Fibroblast of peridontal ligament (primary cell): ENCODE measurements around the gene RBBP5.
"Not testable (repeated sequence)": the region's sequence is repeated elsewhere in the genome, so short reads cannot be mapped to it uniquely, and the experiment has no call there.

ENCODE experiments used
- DNase-seq: peaks from one replicate; pipeline ENCODE4 v3.0.0-alpha.2; 2010; ENCODE audit errors: extremely low read depth

RBBP5 gene, protein sequence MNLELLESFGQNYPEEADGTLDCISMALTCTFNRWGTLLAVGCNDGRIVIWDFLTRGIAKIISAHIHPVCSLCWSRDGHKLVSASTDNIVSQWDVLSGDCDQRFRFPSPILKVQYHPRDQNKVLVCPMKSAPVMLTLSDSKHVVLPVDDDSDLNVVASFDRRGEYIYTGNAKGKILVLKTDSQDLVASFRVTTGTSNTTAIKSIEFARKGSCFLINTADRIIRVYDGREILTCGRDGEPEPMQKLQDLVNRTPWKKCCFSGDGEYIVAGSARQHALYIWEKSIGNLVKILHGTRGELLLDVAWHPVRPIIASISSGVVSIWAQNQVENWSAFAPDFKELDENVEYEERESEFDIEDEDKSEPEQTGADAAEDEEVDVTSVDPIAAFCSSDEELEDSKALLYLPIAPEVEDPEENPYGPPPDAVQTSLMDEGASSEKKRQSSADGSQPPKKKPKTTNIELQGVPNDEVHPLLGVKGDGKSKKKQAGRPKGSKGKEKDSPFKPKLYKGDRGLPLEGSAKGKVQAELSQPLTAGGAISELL

DNA sequence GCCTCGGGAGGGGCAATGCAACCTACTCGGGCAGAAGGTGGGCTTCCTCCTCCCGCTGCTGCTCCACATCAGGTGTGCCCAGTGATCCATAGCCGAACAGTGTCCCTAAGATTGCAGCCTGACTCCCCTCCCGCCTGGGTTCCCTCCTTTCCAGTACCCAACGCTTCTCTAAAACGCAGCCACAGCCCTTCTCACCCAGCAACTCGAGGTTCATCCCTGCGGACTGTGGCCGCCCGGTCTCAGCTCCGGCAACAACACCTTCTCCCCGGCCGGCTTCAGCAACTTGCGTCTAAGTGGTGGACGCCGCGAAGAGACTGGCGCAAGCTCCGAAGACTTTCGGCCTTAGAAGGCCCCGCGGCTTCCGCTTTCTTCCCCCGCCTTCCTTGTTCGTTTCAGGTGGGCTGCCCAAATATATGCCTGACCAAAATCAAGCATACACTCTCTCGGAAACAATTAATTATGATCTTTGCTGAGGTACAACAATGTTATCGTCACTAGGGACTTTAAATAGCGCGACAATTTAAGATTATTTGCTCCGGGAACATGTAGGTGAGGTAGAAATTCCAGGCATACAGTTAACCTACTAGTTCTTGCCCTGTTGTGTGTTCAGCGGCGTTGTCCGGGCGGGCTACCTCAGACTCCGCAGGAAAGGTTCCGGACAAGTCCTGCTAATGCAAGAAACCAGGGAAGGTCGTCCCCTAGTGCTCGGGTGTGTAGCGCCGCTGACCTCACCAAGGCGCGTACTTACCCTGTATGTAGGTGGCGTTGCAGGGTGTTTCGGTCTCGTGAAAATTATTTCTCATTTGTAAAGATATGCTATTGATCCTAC is at the start of gene RBBP5:
RBBP5 (minus strand) TSS at position 319 of the 829 bp plus-strand sequence; CDS start at position 214, 105 bp downstream.
- DNase-seq, result peak; percentile 99

- DNase-seq, result no peak
These were observed 49.6 kb upstream of the RBBP5 start for GRCh38 chr1:205171369-205171768.

DNA sequence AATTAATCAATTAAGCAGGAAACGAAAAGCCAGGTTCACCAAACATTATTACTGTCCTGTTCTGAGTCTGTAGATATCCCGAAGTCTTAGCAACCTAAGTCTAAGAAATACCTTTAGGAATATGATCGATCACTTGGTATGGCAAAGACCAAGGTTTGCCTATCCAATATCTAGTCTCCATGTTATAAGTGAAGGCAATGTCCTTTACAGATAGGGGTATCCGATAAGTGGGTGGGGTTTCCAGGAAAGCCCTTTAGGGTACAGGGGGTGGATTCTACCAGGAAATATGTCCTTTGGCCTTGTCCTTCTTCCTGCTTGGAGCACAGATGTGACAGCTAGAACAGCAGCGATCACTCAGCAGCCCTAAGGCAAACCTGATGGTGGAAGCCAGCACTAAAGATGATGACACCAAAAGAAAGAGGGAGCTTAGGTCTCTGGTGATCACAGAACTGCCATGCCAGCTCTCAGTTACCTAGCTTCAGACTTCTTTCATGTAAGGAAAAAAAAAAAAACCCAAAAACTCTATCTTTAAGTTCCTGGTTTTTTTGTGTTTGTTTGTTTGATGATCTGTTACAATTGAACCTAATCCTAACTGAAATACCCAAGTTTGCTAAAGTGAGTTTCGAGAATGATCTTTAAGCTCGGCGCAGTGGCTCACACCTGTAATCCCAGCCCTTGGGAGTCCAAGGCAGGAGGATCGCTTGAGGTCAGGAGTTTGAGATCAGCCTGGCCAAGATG is 48.9 kb upstream of the RBBP5 start:
- no peak for DNase-seq

- DNase-seq, result no peak
These were observed 47.5 kb upstream of the RBBP5 start for GRCh38 chr1:205169248-205169647.

- no peak for DNase-seq
These were observed 46.5 kb upstream of the RBBP5 start for GRCh38 chr1:205168291-205168690.

GRCh38 chr1:205162301-205162700 is 40.5 kb upstream of the RBBP5 start:
- peak; percentile 78 for DNase-seq

GRCh38 chr1:205161076-205161475 is 39.3 kb upstream of the RBBP5 start:
- no peak for DNase-seq

DNA sequence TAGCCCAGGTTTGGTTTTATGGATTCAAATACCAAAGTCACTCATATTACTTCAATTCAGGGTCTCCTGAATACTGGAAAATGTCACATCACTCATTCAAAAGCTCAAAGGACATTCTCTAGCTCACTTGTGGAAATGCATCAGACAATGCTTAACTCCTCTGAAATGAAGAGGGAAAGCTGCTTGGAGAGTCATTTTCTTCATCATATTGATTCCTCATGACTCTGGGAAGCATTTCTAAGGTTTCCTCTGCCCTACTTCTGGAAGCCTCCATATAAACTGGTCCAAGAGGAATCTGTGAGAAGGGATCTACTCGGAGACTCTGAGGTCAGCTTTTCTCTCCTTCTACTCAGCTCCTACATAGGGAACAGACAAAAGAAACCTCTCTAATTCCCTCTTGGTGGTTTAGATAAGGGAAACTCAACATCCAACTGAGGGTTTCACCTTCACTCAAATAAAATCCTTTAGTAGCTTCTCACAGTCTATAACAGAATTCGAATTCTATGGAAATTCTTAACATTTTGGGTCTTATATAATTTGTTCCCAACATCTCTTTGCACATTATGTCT is 36.4 kb upstream of the RBBP5 start:
- DNase-seq, result no peak

GRCh38 chr1:205155665-205156377 is 34.0 kb upstream of the RBBP5 start:
- not testable (repeated sequence) for DNase-seq

DNA sequence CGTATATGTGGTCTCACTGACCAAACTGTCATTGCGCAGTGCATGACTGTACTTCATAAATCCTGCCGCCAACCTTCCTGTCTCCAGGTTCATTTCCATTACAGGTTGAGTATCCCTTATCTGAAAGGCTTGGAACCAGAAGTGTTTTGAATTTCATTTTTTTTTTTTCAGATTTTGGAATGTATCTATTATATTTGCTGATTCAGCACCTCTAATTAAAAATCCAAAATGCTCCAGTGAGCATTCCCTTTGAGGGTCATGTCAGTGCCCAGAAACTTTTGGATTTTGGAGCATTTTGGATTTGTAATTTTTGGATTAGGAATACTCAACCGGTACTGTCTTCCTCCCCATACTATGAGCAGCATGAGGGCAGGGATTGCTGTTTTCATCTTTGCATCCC is 30.7 kb upstream of the RBBP5 start:
- no peak for DNase-seq

DNA sequence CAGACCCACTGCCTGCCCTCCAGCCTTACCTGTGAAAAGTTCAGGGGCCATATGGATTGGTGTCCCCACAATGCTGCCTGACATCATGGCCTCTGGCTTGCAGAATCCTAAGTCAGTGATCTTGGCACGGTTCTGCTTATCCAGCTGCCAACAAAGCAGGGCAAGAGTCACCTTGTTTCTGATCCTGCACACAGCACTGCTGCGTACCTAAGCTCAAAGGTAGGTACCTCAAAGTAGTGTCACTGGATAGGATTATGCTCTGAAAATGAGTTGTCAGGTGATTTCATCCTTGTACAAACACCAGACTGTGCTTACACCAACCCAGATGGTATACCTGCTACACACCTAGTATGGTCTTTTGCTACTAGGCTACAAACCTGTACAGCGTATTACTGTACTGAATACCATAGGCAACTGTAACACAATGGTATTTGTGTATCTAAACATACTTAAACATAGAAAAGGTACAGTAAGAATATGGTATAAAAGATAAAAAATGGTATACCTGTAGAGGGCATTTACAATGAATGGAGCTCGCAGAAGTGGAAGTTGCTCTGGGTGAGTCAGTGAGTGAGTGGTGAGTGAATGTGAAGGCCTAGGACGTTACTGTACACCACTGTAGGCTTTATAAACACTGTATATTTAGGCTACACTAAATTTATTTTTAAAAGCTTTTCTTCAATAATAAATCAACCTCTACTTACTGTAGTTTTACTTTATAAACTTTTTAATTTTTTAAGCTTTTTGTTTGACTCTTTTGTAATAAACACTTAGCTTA is 29.1 kb upstream of the RBBP5 start:
- no peak for DNase-seq

- DNase-seq, result peak; percentile 51
These were observed 25.5 kb upstream of the RBBP5 start for GRCh38 chr1:205147191-205147835.

GRCh38 chr1:205144751-205145150 is 23.0 kb upstream of the RBBP5 start:
- peak; percentile 85 for DNase-seq

DNA sequence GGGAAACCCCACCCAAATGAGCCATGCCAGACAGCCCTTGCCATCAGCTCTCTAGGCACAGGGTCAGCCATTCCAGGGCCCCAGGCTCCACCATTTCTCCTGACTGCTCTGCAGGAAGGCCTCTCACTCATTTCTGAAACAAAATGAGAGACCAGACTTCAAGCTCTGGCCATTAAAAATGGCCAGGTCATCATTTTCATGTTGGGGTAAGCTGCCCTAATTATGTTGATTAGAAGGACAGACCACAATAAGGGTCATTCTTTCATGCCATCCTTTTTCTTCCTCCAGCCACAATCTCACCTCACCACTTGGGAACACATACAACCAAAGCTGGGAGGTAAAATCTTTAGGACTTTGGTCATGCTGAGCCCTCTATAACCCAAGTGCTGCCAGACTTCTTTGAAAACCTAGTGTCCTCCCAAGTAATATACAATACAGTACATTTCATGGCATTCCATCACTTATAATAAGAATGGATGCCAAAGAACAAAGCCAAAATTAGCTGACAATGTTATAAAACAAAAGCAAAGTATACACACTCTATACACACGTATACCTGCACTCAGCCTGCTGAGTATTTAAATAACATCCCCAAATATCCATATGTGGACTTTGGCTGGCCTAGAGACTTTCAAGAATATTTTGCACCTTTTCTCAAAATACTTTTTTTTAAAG is 22.4 kb upstream of the RBBP5 start:
- no peak for DNase-seq

DNA sequence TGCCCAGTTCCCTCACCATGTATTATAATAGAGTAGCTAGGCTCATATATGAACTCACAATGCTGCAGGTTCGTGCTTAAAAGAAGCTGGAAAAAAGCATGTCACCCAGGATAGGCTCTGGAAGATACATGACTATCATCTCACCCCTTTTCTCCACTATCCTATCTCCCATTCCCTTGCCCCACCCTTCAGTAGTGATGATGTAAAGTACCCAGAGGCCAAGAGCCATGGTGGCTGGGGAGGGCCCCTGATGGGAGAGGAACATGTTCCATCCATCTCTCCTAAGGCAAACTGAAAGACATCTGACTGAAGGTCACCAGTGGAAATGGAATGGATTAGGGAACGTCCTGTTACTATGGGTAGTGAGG is 20.3 kb upstream of the RBBP5 start:
- peak; percentile 6 for DNase-seq

DNA sequence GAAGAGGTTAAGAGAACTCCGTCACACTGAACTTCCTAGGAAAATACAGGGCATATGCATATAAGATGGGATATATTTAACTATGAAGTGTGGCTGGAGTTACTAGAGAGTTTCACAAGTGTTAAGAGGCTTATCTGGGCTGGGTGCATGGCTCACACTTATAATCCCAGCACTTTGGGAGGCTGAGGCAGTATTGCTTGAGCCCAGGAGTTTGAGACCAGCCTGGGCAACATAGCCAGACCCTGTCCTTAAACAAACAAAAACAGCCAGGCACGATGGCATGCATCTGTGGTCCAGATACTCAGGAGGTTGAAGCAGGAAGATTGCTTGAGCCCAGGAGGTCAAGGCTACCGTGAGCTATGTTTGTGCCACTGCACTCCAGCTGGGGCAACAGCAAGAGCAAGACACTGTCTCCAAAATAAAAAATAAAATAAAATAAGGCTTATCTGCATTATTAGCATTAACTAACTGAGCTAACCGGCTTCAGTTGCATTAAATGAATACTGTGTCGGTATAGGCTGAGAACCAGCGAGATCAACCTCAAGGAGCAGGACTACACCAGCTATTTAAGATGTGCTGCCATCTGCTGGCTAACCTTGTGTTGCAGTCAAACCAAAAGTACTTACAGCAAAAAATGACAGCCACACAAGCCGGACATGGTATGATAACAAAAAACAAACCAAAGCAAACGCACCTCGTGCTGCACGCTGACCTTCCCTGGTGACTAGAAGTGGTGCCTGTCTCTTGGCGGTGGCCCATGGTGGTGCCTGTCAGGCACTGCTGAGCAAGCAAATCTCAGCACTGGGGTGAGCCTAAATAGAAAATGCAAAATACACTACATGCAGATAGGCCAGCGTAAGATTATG is 19.7 kb upstream of the RBBP5 start:
- peak; percentile 90 for DNase-seq

DNA sequence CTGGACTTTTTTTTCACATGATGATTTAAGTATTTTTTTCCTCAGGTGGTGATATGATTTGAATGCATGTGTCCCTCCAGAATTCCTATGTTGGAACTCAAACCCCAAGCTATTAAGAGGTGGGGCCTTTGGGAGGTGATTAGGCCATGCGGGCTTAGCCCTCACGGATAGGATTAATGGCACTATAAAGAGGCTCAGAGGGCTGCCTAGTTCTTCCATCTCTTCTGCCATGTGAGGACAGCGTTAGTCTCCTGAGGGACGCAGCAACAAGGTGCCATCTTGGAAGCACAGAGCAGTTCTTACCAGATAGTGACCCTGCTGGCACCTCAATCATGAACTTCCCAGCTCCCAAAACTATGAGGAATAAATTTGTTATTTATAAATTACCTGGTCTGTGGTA is 18.3 kb upstream of the RBBP5 start:
- DNase-seq, result no peak

- DNase-seq, result no peak
These were observed 16.1 kb upstream of the RBBP5 start for GRCh38 chr1:205137901-205138300.
